ENCODE measurements around the gene ELAVL4.

- TF ChIP-seq CTCF (IDR thresholded peaks at IDR 0.05; ENCODE audit: insufficient read depth, low read length, poor library complexity, severe bottlenecking), result no peak
- no peak for TF ChIP-seq EZH2phosphoT487 (conservative IDR thresholded peaks at IDR 0.05; ENCODE audit: low read length)
Measured at GRCh38 chr1:50195205-50195604, 86.5 kb downstream of the ELAVL4 start.

Data from SU-DHL-6 (cell line).